ENCODE results near the gene MRPS18A. TPM values are rescaled to one million over a fixed set of nuclear protein-coding genes. Genes with fewer than 3 reads are reported as not detected.

MRPS18A gene
- total and polyA plus RNA-seq, 2 donors (not counting 1 experiment from before 2014, with no cell fraction given), result 39.6 to 46.3 TPM

GRCh38 chr6:43674921-43675320 is 12.7 kb downstream of the MRPS18A start:
- intact Hi-C loops (cut with micrococcal nuclease), result no loop called here
- Histone ChIP-seq H3K27me3 (replicated peaks in 1 of 4; ENCODE audit: control extremely low read depth in 1 of 4, control insufficient read depth in 3 of 4, insufficient read depth in 4 of 4, low read length in 3 of 4) (no peaks in the 10 kb centered on the region), H3K27ac (ENCODE audit: low read length in 2 of 2) (no peak overlapping the region), H3K9me3 (ENCODE audit: control extremely low read depth in 1 of 3, control insufficient read depth in 2 of 3, insufficient read depth in 1 of 3, low read length in 2 of 3) (no peaks in the 10 kb centered on the region), H2AFZ (ENCODE audit: insufficient read depth, low read depth, low read length, poor library complexity, severe bottlenecking) (no peak overlapping the region), H3K9ac (ENCODE audit: low read length) (no peak overlapping the region), H3K4me1 (ENCODE audit: control insufficient read depth in 2 of 2, insufficient read depth in 2 of 2, low read length in 2 of 2) (no peaks in the 10 kb centered on the region), H3K4me2 (replicated peaks; ENCODE audit: low read depth, low read length, poor library complexity, severe bottlenecking) (no peak overlapping the region), H3K36me3 (replicated peaks in 1 of 2; ENCODE audit: control extremely low read depth in 1 of 2, control insufficient read depth in 1 of 2, extremely low read depth in 1 of 2, insufficient read depth in 2 of 2, low read length in 1 of 2) (peaks cover 16 to 81% of the 10 kb centered on the region in 2 experiments), H4K20me1 (ENCODE audit: control insufficient read depth, insufficient read depth, low read length, poor library complexity, severe bottlenecking) (peaks cover 38% of the 10 kb centered on the region), H3K79me2 (ENCODE audit: control insufficient read depth, insufficient read depth, low read length) (peaks cover 9% of the 10 kb centered on the region), H3K4me3 (ENCODE audit: control extremely low read depth in 1 of 5, extremely low read depth in 1 of 5, insufficient read depth in 1 of 5, low read depth in 2 of 5, low read length in 4 of 5) (no peak overlapping the region)
- Mint-ChIP-seq H3K4me3 (no peak overlapping the region), H3K4me1 (no peaks in the 10 kb centered on the region), H3K27ac (no peak overlapping the region), H3K9me3 (ENCODE audit: insufficient read depth) (no peaks in the 10 kb centered on the region), H3K27me3 (no peaks in the 10 kb centered on the region)
- WGBS (ENCODE audit: insufficient coverage), result 98% methylated on average over 7 of the region's 8 CpGs
- CTCF ChIA-PET, result no interaction called here
- no peak for ATAC-seq (ENCODE audit: low read depth)
- no peak for DNase-seq
- POLR2A ChIA-PET, result no interaction called here
- no peak for TF ChIP-seq CTCF (IDR thresholded peaks at IDR 0.05)
- no peak for TF ChIP-seq EZH2 (IDR thresholded peaks at IDR 0.05; ENCODE audit: borderline replicate concordance, insufficient read depth, low read depth, low read length, poor library complexity, severe bottlenecking)

GRCh38 chr6:43674291-43674690 is 13.3 kb downstream of the MRPS18A start:
- H3K9ac ChIP-seq (ENCODE audit: low read length), result no peak overlapping the region
- intact Hi-C loops (cut with micrococcal nuclease), result no loop called here
- POLR2A ChIA-PET, result no interaction called here
- no peaks in the 10 kb centered on the region for H3K9me3 ChIP-seq (ENCODE audit: control extremely low read depth in 1 of 3, control insufficient read depth in 2 of 3, insufficient read depth in 1 of 3, low read length in 2 of 3)
- WGBS (ENCODE audit: insufficient coverage), result no CpG with 5 or more reads among the region's 2 CpGs
- H3K27me3 ChIP-seq (replicated peaks in 1 of 4; ENCODE audit: control extremely low read depth in 1 of 4, control insufficient read depth in 3 of 4, insufficient read depth in 4 of 4, low read length in 3 of 4), result no peaks in the 10 kb centered on the region
- peaks cover 13 to 76% of the 10 kb centered on the region in 2 experiments for H3K36me3 ChIP-seq (replicated peaks in 1 of 2; ENCODE audit: control extremely low read depth in 1 of 2, control insufficient read depth in 1 of 2, extremely low read depth in 1 of 2, insufficient read depth in 2 of 2, low read length in 1 of 2)
- DNase-seq (no peak), ATAC-seq (ENCODE audit: low read depth) (no peak)
- no peak overlapping the region for H3K4me3 ChIP-seq (ENCODE audit: control extremely low read depth in 1 of 5, extremely low read depth in 1 of 5, insufficient read depth in 1 of 5, low read depth in 2 of 5, low read length in 4 of 5)
- CTCF ChIA-PET, result no interaction called here
- peaks cover 32% of the 10 kb centered on the region for H4K20me1 ChIP-seq (ENCODE audit: control insufficient read depth, insufficient read depth, low read length, poor library complexity, severe bottlenecking)
- peaks cover 7% of the 10 kb centered on the region for H3K79me2 ChIP-seq (ENCODE audit: control insufficient read depth, insufficient read depth, low read length)
- Mint-ChIP-seq H3K27me3 (no peaks in the 10 kb centered on the region), H3K4me3 (no peak overlapping the region), H3K4me1 (no peaks in the 10 kb centered on the region), H3K27ac (no peak overlapping the region), H3K9me3 (ENCODE audit: insufficient read depth) (no peaks in the 10 kb centered on the region)
- no peaks in the 10 kb centered on the region for H3K4me1 ChIP-seq (ENCODE audit: control insufficient read depth in 2 of 2, insufficient read depth in 2 of 2, low read length in 2 of 2)
- no peak overlapping the region for H3K27ac ChIP-seq (ENCODE audit: low read length in 2 of 2)
- no peak overlapping the region for H2AFZ ChIP-seq (ENCODE audit: insufficient read depth, low read depth, low read length, poor library complexity, severe bottlenecking)
- TF ChIP-seq CTCF (IDR thresholded peaks at IDR 0.05) (no peak), EZH2 (IDR thresholded peaks at IDR 0.05; ENCODE audit: borderline replicate concordance, insufficient read depth, low read depth, low read length, poor library complexity, severe bottlenecking) (no peak)
- no peak overlapping the region for H3K4me2 ChIP-seq (replicated peaks; ENCODE audit: low read depth, low read length, poor library complexity, severe bottlenecking)

All from B cell (primary cell).